Upper lobe of left lung (tissue), 6 donors: ENCODE data around the gene C16orf95. TPM values are rescaled to one million over a fixed set of nuclear protein-coding genes. Genes with fewer than 3 reads are reported as not detected.

Source experiments
- ATAC-seq, 2 donors: fragments of 200-7000 bp; cut with Tn5 transposase; one replicate each; pipeline ENCODE4 v1.9.1; 2022; ENCODE audit warnings: mild to moderate bottlenecking in 2 of 2, moderate library complexity in 2 of 2; ENCODE audit not compliant: low FRiP score in 2 of 2
- DNase-seq, 2 donors: peaks; one replicate each; pipeline ENCODE4 v3.0.0-alpha.2; 2019 to 2020
- H3K27ac ChIP-seq, 4 donors: fragments of 200-600 bp; sonication (generic); one replicate each; pipeline ENCODE4 v1.5.1; 2016 to 2019
- H3K27me3 ChIP-seq, 4 donors: fragments of 200-600 bp; sonication (generic); one replicate each; pipeline ENCODE4 v1.5.1; 2017 to 2019
- H3K36me3 ChIP-seq, 4 donors: fragments of 200-600 bp; sonication (generic); one replicate each; pipeline ENCODE4 v1.5.1; 2016 to 2019
- H3K4me1 ChIP-seq, 4 donors: fragments of 200-600 bp; sonication (generic); one replicate each; pipeline ENCODE4 v1.5.1; 2018 to 2019
- H3K4me3 ChIP-seq, 4 donors: fragments of 200-600 bp; sonication (generic); one replicate each; pipeline ENCODE4 v1.5.1; 2017 to 2019; ENCODE audit warnings: mild to moderate bottlenecking in 2 of 4, moderate library complexity in 1 of 4
- H3K9me3 ChIP-seq, 4 donors: fragments of 200-600 bp; sonication (generic); one replicate each; pipeline ENCODE4 v1.5.1; 2018 to 2019
- EP300 ChIP-seq, 4 donors: sonication (generic); formaldehyde crosslinking; IDR thresholded peaks; one replicate each; pipeline ENCODE4 v1.5.1; 2017; ENCODE audit warnings: antibody characterized with exemption in 4 of 4, control low read depth in 2 of 4
- POLR2A ChIP-seq, 4 donors: fragments of 450-650 bp; IDR thresholded peaks; one replicate each; pipeline ENCODE4 v1.5.1; 2016 to 2017; ENCODE audit warnings: antibody characterized with exemption in 4 of 4, mild to moderate bottlenecking in 2 of 4
- POLR2AphosphoS5 ChIP-seq, 2 donors: sonication (generic); formaldehyde crosslinking; IDR thresholded peaks; one replicate each; pipeline ENCODE4 v1.5.1; 2017; ENCODE audit warnings: antibody characterized with exemption in 2 of 2
- WGBS, 2 donors: methylation state at CpG; one replicate each; pipeline ENCODE4 v1.1.5; 2017 to 2018; 5-methylcytosine and 5-hydroxymethylcytosine counted together
- total RNA-seq, 6 donors: library from RNA; depleted of rRNA in 4 of 6; stranded (reverse); fragments of >200 nt in 4 of 6; gene quantifications; one replicate each; pipeline versions ENCODE4 v1.1.0 to v1.2.1, GENCODE V29; 2016 to 2021
- TF ChIP-seq, protein P1 (sequence below), 6 experiments: fragments of 450-650 bp in 4 of 6; fragments of 200-600 bp in 2 of 6; sonication (generic) in 2 of 6; IDR thresholded peaks; one replicate each; pipeline ENCODE4 v1.5.1; 2016 to 2019; ENCODE audit warnings: antibody characterized with exemption in 6 of 6
- donor health status: DM: no; HTN: no; CAD: no; lungs with moderate emphysema.
- donor health status: DM: no; HTN: yes; CAD: no; lungs with severe emphysema.

Gene C16orf95
- total RNA-seq, 6 donors from 2014 or later, result 1.8 to 9.4 (median 3.4) TPM

GRCh38 chr16:87317750-87318644 is 805 bp upstream of the C16orf95 start:
- DNase-seq (peak in 1 of 2 donors; percentile 73), ATAC-seq (peak; percentile 74 to 77)
- H3K4me1 ChIP-seq, result peaks cover 9 to 19% (median 10%) of the 10 kb centered on the region in 4 donors
- H3K9me3 ChIP-seq, result no peaks in the 10 kb centered on the region
- no peaks in the 10 kb centered on the region for H3K27me3 ChIP-seq
- peak overlapping the region; percentile 83 to 96 (median 94) for H3K27ac ChIP-seq
- H3K36me3 ChIP-seq, result no peaks in the 10 kb centered on the region
- H3K4me3 ChIP-seq, result peak overlapping the region; percentile 84 to 95 (median 86)
- TF ChIP-seq EP300 (IDR thresholded peaks at IDR 0.05), result no peak
- no peak for TF ChIP-seq POLR2AphosphoS5 (IDR thresholded peaks at IDR 0.05)
- TF ChIP-seq, protein P1, sequence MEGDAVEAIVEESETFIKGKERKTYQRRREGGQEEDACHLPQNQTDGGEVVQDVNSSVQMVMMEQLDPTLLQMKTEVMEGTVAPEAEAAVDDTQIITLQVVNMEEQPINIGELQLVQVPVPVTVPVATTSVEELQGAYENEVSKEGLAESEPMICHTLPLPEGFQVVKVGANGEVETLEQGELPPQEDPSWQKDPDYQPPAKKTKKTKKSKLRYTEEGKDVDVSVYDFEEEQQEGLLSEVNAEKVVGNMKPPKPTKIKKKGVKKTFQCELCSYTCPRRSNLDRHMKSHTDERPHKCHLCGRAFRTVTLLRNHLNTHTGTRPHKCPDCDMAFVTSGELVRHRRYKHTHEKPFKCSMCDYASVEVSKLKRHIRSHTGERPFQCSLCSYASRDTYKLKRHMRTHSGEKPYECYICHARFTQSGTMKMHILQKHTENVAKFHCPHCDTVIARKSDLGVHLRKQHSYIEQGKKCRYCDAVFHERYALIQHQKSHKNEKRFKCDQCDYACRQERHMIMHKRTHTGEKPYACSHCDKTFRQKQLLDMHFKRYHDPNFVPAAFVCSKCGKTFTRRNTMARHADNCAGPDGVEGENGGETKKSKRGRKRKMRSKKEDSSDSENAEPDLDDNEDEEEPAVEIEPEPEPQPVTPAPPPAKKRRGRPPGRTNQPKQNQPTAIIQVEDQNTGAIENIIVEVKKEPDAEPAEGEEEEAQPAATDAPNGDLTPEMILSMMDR (IDR thresholded peaks at IDR 0.05), result no peak
- no peak for TF ChIP-seq POLR2A (IDR thresholded peaks at IDR 0.05)
- WGBS, 2 donors, result 9 to 10% methylated on average over 28 of the region's 28 CpGs

DNA sequence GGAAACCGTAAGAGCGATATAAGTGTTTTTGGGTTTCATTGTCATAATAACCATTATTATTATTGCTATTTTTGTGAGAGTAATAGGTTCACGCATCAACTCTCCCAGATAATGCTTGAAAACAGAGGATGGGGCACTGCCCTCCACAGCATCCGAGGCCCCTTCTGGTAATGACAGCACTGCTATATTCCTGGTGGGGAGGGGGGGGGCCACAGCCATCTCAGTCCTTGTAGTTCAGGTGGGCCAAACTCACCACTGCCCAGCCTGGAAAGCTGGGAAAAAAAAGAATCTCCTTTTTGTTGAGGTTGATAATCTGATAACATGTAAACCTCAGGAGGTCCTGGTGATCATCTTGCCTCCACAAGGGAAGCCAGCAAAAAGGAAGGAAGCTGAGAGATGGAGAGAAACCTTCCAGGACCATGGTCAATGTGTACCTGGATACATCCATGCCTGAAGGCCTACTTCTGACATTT is 706 bp downstream of the C16orf95 start:
- Histone ChIP-seq H3K9me3 (no peaks in the 10 kb centered on the region), H3K4me3 (peak overlapping the region in 3 of 4 donors; percentile 84 to 95 (median 88)), H3K4me1 (peaks cover 9 to 19% (median 10%) of the 10 kb centered on the region in 4 donors), H3K27ac (peak overlapping the region; percentile 83 to 96 (median 94)), H3K27me3 (no peaks in the 10 kb centered on the region), H3K36me3 (no peaks in the 10 kb centered on the region)
- WGBS, 2 donors, result 97% methylated on average over 4 of the region's 4 CpGs
- TF ChIP-seq EP300 (IDR thresholded peaks at IDR 0.05) (no peak), POLR2A (IDR thresholded peaks at IDR 0.05) (no peak), POLR2AphosphoS5 (IDR thresholded peaks at IDR 0.05) (no peak)
- TF ChIP-seq, protein P1 (IDR thresholded peaks at IDR 0.05), result no peak
- no peak for DNase-seq
- no peak for ATAC-seq

GRCh38 chr16:87314990-87315420 is 2.2 kb downstream of the C16orf95 start:
- Histone ChIP-seq H3K4me1 (peaks cover 9 to 19% (median 10%) of the 10 kb centered on the region in 4 donors), H3K36me3 (no peaks in the 10 kb centered on the region), H3K27me3 (no peaks in the 10 kb centered on the region), H3K27ac (no peak overlapping the region), H3K9me3 (no peaks in the 10 kb centered on the region), H3K4me3 (no peak overlapping the region)
- ATAC-seq (no peak), DNase-seq (peak in 1 of 2 donors; percentile 33)
- TF ChIP-seq POLR2AphosphoS5 (IDR thresholded peaks at IDR 0.05) (no peak), EP300 (IDR thresholded peaks at IDR 0.05) (no peak), POLR2A (IDR thresholded peaks at IDR 0.05) (no peak)
- TF ChIP-seq, protein P1 (IDR thresholded peaks at IDR 0.05), result no peak
- 93 to 97% methylated on average over 9 to 10 of the region's 10 CpGs for WGBS, 2 donors

GRCh38 chr16:87312008-87312407 is 5.2 kb downstream of the C16orf95 start:
- WGBS, 2 donors, result 85 to 86% methylated on average over 7 of the region's 7 CpGs

More at GRCh38 chr16:87312008-87312407, 5.2 kb downstream of the C16orf95 start:
- TF ChIP-seq POLR2A (IDR thresholded peaks at IDR 0.05), result no peak
- no peak for TF ChIP-seq POLR2AphosphoS5 (IDR thresholded peaks at IDR 0.05)
- TF ChIP-seq EP300 (IDR thresholded peaks at IDR 0.05), result no peak
- TF ChIP-seq, protein P1 (IDR thresholded peaks at IDR 0.05), result no peak
- Histone ChIP-seq H3K9me3 (no peaks in the 10 kb centered on the region), H3K27me3 (no peaks in the 10 kb centered on the region), H3K4me3 (no peak overlapping the region), H3K27ac (no peak overlapping the region), H3K36me3 (no peaks in the 10 kb centered on the region), H3K4me1 (peaks cover 0 to 9% (median 0%) of the 10 kb centered on the region in 4 donors)
- no peak for DNase-seq
- no peak for ATAC-seq
